Peyer's patch (tissue), 4 donors: ENCODE measurements around the gene SLC35F5.

Source experiments
- POLR2A ChIP-seq, 2 donors: fragments of 450-650 bp; IDR thresholded peaks; one replicate each; pipeline ENCODE4 v1.5.1; 2017; ENCODE audit warnings: antibody characterized with exemption in 2 of 2, mild to moderate bottlenecking in 2 of 2, moderate library complexity in 2 of 2
- TF ChIP-seq, protein P1 (sequence below), 6 experiments: fragments of 450-650 bp in 4 of 6; fragments of 200-600 bp in 2 of 6; sonication (generic) in 1 of 6; IDR thresholded peaks; one replicate each; pipeline ENCODE4 v1.5.1; 2017 to 2019; ENCODE audit warnings: antibody characterized with exemption in 6 of 6, mild to moderate bottlenecking in 3 of 6, moderate library complexity in 1 of 6

GRCh38 chr2:113692698-113693428, 63.6 kb downstream of the SLC35F5 start:
- TF ChIP-seq, protein P1, sequence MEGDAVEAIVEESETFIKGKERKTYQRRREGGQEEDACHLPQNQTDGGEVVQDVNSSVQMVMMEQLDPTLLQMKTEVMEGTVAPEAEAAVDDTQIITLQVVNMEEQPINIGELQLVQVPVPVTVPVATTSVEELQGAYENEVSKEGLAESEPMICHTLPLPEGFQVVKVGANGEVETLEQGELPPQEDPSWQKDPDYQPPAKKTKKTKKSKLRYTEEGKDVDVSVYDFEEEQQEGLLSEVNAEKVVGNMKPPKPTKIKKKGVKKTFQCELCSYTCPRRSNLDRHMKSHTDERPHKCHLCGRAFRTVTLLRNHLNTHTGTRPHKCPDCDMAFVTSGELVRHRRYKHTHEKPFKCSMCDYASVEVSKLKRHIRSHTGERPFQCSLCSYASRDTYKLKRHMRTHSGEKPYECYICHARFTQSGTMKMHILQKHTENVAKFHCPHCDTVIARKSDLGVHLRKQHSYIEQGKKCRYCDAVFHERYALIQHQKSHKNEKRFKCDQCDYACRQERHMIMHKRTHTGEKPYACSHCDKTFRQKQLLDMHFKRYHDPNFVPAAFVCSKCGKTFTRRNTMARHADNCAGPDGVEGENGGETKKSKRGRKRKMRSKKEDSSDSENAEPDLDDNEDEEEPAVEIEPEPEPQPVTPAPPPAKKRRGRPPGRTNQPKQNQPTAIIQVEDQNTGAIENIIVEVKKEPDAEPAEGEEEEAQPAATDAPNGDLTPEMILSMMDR (IDR thresholded peaks at IDR 0.05), result no peak
- TF ChIP-seq POLR2A (IDR thresholded peaks at IDR 0.05), result no peak
